SK-N-DZ (cell line): ENCODE measurements around the gene NAV1.
"Not testable (repeated sequence)": the region's sequence is repeated elsewhere in the genome, so short reads cannot be mapped to it uniquely, and the experiment has no call there.

ENCODE experiments used
- DNase-seq: peaks from one replicate; pipeline ENCODE4 v3.0.0-alpha.2; 2015; ENCODE audit warnings: low spot score

Gene NAV1

DNA sequence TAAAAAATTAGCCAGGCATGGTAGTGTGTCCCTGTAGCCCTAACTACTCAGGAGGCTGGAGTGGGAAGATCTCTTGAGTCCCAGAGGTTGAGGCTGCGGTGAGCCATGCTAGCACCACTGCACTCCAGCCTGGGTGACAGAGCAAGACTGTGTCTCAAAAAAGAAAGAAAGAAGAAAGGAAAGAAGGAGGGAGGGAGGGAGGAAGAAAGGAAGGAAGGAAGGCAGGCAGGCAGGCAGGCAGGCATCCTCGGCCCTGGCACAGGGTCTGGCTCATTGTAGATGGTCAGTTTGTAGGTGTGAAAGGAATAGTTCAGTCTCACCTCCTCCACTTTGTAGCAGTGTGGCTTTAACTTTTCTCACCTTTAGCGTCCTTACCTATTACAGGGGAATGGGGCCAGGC lies 25.0 kb downstream of the NAV1 start:
- no peak for DNase-seq

DNA sequence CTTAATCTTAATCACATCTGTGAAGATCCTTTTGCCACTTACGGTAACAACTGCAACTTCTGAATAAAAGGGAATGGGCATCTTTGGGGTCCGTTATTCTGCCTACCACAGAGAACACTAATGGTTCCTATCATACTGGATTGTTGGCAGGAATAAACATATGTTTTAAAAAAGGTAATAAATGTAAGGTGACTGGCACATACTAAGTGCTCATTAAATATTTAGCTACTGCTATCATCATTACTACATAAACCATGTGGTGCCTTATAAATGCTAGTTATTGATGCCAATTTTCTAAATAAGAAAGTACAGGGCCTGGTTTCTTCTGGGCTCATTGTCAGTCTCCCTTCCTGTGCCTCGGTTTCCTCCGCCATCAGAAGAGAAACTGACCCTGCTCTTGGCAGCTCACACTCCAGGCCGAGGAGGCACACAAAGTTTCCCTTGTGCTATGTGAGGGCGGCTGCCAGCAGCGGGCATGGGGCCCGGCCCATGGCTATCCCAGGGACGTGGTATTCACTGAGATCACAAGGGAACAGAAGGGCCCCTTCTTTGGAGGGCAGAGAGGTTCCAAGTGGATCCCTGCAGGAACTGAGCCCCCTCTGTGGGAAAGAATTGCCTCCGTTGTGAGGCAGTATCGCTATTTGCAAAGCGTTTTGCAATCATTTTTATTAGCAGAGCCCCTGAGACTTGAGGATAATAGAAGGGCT lies 26.2 kb downstream of the NAV1 start:
- no peak for DNase-seq

DNA sequence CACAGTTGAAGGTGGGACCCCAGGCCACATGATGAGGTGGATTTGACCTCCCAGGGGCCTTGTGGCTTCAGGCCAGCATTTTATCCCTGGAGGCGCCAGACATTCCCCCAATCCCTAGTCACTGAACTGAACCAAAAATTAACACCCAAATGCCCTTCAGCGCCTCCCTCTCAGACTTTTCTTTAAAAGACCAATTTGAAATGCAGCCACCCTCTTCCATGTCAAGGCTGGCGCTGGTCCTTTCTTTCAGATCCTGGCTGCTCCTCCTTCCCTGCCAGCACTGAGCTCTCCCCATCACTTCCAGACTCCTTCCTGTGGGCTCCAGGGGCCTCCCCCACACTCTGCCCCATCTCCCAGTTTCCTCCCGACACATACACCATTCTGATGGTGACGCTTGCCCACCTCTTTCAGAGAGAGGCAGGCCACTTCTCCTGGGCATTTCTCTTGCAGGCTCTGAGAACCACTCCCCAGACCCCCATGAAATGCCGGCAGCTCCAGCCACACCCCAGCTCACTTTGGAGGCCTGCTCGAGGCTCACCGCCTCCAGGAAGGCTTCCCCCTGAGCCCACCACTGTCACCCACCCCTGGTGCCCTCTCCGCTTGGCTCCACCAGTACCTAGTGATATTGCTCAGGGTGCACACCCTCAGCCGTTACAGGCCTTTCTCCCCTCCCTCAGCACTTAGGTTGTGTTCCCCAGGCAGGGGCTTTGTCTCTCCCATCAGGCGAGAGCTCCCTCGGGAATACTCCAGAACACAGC lies 27.0 kb downstream of the NAV1 start:
- no peak for DNase-seq

DNA sequence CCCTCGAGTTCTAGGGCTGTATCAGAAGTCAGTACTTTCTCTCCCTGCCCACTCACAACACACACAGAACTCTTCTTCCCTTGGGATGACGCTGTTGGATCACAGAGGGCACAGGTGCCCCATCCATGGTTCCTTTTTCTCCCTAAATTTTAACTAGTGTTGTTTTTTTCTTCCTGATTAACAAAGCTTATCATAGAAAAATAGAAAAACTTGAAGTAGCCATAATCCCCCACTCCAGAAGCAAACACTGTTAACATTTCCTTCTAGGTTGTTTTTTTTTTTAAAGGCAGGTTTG lies 27.5 kb downstream of the NAV1 start:
- no peak for DNase-seq

DNA sequence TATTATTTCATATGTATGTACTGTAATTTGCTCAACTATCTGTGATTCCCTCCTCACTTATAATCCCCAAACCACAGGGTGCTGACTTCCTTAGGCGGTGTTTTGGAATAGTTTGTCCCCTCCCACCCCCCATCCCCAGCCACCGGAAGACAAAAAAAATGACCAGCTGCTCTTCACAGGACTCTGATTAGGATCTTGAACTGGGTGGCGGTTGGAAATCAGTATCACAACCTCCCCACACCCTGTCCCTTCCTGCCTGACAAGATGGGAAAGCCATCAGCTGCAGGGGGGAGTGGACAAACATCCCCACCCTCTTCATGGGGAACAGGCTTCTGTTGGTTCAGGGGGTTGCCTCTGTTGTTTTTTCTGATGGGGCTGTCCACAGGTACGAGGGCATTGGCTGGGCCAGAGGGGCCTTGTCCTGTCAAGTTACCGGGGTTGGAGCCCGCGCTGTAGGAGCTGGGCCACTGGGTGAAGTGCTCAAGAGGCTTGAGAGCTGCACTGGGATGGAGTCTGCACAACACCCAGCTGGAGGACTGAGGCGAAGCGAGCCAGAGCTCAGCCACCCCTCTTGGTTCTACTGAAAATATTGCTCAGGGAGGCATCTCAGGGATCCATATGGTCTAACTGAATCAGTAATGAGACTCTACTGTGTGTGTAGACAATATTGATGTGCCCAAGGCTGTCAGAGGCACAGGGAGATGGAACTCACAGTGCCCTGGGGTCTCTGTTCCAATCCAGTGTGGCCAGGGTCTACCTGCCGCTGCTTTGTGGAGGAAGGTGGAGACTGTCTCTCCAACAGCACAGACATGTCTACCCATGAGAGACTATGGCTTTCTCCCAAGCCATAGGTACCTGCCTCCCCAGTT lies 28.2 kb downstream of the NAV1 start:
- no peak for DNase-seq

DNA sequence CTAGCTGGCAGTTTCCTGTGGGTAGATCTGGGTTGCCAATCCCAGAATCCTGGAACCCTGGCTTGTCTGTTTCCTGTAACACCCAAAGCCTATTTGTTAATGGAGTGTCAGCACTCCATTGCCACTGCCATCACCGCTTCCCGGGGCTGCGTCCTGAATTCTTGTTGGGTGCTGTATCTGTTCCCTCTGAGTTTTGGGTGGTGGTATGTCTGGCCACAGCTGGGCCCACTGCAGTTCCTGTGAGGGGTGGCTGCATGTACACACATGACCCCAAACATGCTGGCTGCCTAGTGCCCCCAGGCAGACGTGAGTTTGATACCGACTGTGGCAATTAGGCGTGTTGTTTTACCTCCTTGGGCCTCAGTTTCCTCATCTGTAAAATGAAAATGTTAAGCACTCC lies 29.3 kb downstream of the NAV1 start:
- no peak for DNase-seq

DNA sequence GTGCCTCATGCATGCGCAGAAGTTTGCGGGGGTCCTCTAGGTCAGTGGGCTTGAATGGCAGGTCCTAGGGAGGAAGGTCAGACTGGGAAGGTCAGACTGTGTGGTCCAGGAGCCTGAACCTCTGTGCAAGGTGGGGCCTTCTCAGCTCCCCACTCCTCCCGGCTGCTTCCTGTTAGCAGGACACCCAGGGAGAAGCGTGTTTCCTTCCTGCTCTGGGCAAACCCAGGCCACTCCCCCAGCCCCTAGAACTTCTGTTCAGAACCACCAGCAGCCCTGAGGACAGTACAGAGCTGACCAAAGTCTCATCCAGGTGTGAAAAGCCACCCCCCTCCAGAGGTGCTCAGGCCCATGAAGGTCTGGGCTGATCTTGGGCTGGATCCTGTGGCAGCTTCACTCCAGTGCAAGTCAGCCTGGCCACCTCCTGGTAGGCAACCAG lies 29.9 kb downstream of the NAV1 start:
- DNase-seq: no peak

DNA sequence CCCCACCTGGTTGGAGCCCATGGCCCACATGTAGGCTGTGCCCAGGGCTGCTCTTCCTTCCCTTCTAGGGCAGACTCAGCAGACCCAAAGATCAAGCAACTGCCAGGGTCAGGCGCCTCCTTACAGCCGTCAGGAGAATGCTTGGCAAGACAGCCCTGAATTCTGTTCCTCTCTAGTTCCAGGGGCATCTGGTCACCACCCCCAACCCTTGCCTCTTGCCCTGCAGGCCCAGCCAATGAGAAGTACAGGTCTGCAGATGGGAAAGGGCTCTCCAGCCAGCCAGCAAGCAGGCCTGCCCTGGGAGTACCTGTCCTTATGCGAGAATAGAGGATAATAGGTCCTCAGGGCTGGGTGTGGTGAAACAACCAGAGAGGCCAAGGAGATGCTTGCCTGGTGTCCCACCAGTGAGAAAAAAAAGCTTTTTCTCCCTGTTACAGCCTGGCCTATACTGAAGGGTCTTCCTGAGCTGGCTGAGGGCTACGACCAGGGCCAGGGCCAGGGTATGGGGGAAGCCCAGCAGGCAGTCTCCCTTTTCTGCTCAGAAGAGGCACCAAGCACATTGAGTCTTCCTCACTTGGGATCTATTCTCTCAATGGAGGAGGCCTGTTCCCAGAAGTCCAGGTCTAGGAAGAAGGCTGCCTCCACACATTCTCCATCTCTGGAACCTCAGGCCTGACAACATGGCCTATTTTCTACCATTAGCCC lies 31.4 kb downstream of the NAV1 start:
- DNase-seq: no peak

DNA sequence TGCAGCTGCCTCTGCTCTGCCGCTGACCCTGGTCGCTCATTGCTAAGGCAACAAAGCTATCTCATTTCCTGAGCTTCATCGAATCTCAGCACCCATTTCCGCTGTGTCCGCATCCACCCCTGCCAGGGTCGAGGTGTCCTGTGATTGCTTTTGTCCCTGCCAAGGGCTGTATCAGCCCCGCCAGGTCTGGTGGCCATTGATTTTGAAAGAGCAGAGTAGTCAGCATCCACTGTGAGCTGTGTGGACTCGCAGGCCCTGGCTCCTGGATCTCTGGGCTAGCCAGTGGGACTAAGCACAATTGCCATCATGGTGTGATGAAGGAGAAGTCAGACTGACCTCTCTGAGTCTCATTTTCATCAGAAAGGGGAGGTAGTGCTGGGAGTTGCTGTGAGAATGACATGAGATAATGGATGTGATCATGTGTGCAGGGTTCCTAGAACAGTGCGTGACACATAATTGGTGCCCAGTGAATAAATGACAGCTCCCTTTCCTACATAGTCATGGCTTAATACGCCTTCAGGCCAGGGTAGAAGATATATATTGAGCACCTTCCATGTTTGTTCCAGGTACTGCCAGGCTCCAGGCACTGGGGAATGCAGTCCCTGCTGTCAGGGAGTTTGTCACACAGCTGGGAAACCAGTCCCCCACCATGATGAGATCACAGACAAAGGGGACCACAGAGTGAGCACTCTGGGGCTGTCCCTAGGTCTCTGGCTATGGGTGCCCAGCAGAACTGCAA lies 32.1 kb downstream of the NAV1 start:
- no peak for DNase-seq

DNA sequence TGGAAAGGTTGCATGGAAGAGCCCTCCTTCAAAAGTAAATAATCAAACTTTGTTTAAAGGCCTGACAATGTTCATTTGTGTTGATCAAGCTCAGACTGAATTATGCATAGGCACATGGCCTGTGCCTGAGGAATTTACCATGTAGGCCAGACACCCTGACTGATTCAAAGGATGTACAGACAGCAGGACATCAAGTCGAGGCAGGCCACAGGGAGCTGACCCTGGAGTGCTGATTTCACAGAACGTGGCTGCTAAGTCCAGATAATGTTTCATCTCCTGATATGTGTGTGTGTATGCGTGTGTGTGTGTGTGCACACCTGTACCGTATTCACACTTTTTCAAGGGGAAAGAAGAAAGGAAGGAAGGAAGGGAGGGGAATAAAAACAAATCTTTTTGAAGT lies 34.1 kb downstream of the NAV1 start:
- DNase-seq: no peak

DNA sequence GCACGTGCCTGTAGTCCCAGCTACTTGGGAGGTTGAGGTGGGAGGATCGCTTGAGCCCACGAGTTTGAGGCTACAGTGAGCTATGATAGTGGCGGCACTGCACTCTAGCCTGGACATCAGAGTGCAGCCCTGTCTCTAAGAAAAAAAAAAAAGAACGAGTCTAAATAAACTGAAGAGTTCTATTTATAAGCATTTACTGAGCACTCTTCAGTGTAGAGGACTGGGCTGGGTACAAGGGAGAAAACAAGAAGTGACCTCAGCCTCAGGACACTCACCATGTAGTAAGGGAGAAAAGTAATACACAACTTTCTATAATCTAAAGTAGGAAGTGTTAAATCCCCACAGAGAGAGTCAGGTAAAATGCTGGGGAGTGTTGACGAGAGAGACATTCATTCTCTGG lies 35.0 kb downstream of the NAV1 start:
- no peak for DNase-seq

DNA sequence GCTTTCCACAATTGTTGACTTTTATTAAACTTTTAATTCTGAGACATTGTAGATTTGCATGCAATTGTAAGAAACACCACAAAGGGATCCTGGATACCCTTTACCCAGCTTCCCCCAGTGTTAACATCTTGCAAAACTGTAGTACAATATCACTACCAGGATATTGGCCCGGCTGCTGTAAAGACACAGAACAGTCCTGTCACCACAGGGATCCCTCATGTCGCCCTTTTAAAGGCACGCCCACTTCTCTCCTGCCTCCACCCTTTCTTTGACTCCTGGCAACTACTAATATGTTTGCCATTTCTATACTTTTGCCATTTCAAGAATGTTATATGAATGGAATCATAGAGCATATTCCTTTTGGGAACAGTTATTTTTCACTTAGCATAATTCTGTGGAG lies 37.0 kb downstream of the NAV1 start:
- no peak for DNase-seq

DNA sequence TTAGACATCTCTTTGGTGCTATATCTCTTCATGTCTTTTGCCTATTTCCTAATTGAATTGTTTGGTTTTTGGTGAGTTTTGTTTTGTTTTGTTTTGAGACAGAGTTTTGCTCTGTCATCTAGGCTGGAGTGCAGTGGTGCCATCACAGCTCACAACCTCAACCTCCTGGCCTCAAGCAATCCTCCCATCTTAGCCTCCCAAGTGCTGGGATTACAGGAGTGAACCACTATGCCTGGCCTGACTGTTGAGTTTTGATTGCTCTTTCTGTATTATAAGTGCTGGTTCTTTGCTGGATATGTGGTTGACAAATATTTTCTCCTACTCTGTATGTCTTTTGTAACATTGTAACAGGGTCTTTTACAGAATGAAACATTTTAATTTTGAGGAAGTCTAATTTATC lies 38.0 kb downstream of the NAV1 start:
- DNase-seq: no peak

DNA sequence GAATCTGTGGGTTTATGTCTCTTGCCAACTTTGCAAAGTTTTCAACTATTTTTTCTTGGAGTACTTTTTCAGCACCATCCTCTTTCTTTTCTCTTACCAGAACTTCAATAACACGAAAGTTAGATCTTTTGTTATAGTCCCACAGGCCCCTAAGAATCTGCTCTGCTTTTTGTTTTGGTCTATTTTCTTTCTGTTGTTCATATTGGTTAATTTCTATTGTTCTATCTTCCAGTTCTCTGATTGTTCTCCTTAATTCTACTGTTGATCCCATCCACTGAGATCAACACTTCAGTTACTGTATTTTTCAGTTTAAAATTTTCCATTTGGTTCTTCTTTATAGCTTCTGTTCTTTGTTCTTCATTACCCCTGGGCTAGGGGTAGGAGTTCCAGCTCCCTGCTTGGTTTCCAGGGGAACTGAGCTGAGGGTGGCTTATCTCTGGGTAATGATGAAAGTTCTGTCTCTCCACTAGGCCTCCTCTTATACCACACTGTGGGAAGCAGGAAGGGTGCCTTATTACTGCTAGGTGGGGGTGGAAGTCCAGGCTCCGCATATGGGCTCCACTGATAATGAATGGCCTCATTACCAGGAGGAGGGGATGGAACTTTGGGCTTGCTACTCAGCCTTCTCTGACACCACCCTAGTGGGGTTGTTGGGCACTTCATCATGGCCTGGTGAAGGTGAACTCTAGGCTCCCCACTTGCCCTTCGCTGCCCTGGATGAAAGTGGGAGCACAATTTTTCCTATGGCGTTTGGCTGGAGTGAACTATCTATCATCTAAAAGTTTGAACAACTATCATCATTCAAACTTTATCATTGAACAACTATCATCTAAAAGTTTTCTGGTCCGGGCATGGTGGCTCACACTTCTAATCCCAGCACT lies 39.3 kb downstream of the NAV1 start:
- no peak for DNase-seq

DNA sequence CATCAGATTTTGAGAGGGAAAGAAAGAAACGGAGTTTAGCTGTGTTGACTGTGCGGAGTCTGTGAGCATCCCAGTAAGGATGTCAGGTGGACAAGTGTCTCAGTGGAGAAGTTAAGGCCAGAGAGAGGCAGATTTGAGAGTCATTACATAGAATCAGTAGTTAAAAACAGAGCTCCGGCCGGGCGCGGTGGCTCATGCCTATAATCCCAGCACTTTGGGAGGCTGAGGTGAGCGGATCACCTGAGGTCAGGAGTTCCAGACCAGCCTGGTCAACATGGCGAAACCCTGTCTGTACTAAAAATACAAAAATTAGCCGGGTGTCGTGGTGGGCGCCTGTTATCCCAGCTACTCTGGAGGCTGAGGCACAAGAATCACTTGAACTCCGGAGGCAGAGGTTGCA lies 42.4 kb downstream of the NAV1 start:
- not testable (repeated sequence) for DNase-seq

DNA sequence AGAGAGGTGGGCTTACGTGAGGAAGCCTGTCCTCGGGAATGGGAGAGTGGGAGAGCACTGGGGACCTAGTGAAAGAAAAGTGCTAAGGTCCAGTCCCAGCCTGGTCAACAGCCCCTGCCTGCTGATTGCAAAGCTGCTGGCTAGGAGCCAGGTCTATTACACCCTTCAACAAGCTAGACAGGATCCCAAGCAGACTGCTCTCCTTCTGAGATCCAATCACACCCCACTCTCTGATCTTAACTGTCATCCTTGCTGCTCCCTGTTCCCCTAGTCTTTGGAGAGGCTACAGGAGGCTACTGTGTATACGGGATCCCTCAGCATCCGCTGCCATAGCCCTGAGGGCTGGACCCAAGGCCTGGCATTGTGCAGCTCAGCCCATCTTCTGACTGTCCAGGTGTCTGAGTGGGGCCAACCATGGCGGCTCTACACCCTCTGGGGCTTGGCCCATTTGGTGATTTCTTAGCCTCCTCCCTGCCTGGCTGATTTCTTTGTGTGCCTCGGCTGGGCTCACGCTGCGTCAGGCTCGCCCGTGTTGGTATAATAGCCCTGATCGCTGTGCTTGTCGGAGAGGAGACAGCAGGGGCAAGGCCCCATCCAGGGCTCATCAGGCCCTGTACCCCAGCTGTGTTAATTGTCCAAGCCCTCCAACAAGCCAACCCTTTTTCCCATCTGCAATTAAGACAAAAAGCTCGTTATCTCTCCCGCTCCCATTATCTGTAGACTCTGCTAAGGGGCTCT lies 43.9 kb downstream of the NAV1 start:
- no peak for DNase-seq

DNA sequence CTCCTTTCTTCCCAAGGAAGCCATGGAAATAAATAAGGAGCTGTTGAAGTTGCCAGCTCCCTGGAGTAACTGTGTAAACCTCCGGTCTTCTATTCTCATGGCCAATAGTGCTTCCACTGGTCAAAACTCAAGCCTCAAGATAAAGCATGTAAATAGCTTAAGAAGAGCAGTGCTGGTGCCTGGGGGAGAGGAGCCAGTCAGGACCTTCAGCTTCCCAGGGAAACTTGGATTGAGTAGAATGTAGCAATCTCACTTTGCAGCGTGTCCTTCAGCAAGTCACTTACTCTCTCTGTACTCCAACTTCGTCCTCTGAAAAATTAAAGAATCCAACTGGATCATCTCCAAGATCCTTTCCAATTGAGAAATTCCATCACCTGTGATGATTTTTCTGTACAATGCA lies 44.7 kb downstream of the NAV1 start:
- DNase-seq: no peak

DNA sequence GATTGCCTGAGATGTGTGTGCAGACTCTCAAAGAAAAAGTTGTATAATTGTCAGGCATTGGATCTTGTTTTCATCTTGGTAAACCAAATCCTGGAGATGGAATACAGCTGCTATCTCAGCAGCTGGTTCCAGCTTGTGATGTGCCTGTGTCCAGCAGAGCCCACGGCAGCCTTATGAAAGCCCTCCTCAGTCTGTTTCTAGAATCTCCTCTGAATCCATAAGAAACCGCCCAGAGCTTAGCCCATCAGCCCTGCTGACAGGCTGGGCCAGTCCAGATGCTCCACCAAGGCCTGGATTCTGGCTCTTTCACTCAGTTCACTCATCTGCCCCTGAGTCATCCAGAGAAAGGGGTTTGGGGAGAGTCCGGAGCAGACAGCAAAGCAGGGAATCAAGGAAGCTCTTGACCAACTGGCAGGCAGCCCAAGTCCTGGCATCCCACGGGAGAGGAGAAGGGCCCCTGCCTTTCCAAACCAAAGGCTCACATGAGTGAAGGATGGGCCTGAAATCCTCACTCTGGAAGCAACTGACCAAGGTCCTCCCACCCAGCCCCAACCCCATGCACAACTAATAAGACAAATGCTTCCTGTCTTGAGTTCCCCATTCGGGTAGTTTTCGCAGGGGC lies 45.7 kb downstream of the NAV1 start:
- no peak for DNase-seq

DNA sequence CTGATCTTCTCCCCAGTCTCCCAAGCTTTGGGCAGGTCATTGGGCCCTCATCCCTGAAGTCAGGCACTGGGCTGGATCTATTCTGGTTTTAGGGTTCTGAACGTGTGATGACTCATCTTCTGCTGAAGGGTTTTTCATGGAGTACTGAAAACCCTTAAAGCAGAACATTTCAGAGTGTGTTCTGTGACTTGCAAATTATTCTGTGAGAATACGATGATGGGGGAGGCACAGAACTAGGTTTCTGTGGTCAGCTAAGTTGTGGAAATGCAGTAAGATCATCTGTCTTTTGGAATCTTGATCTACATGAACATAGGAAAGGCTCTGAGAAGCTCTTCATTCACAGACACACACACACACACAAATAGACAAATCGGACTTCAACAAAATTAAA lies 46.2 kb downstream of the NAV1 start:
- no peak for DNase-seq
